PC-3 (cell line): Measurements from ENCODE around the gene TMEM270. TPM values are rescaled to one million over a fixed set of nuclear protein-coding genes. Genes with fewer than 3 reads are reported as not detected.

Experiments used
- ATAC-seq: fragments of 200-7000 bp; cut with Tn5 transposase; 2 replicates; pipeline ENCODE4 v1.9.1; 2020; ENCODE audit warnings: mild to moderate bottlenecking, moderate library complexity
- Bru-seq: library from RNA; stranded (reverse); fragments of 400-500 nt; gene quantifications from one replicate; lab custom pipeline; 2021; lab: Mats Ljungman, UMichigan
- BruChase-seq, 2 experiments: library from RNA; stranded (reverse); fragments of 400-500 nt; gene quantifications; one replicate each; lab custom pipeline; 2021; lab: Mats Ljungman, UMichigan
- BruUV-seq: library from RNA; stranded (reverse); fragments of 400-500 nt; replicated peaks from 2 replicates; lab custom pipeline; 2021; lab: Mats Ljungman, UMichigan
- CTCF ChIA-PET: fragments of 300-600 bp; sonication (Branson Sonifier 250); formaldehyde crosslinking; loops from one replicate; lab custom pipeline; 2022; ENCODE audit warnings: antibody characterized with exemption; lab: Charles Lee
- POLR2A ChIA-PET: fragments of 300-600 bp; sonication (Branson Sonifier 250); formaldehyde crosslinking; loops from one replicate; lab custom pipeline; 2022; ENCODE audit warnings: antibody characterized with exemption; ENCODE audit not compliant: unreplicated experiment; lab: Charles Lee
- DNase-seq: peaks from one replicate; pipeline ENCODE4 v3.0.0-alpha.2; 2015
- H2AFZ ChIP-seq: fragments of 300-600 bp; sonication (generic); 2 replicates; pipeline ENCODE4 v1.6.0; 2016; ENCODE audit warnings: antibody characterized with exemption, low read length
- H3F3A ChIP-seq: fragments of 300-600 bp; sonication (generic); one replicate; pipeline ENCODE4 v1.6.0; 2017; ENCODE audit warnings: antibody characterized with exemption, low read length, control low read depth, mild to moderate bottlenecking; ENCODE audit not compliant: unreplicated experiment
- H3K27ac ChIP-seq: fragments of 300-600 bp; sonication (generic); 2 replicates; pipeline ENCODE4 v1.5.1; 2016; ENCODE audit warnings: mild to moderate bottlenecking, low read length
- H3K27me3 ChIP-seq: fragments of 300-600 bp; sonication (generic); 2 replicates; pipeline ENCODE4 v1.6.1; 2016; ENCODE audit warnings: low read length, mixed read lengths
- H3K36me3 ChIP-seq: fragments of 300-600 bp; sonication (generic); 2 replicates; pipeline ENCODE4 v1.6.1; 2016; ENCODE audit warnings: low read depth, mixed run types, low read length, mixed read lengths
- H3K4me1 ChIP-seq: fragments of 300-600 bp; sonication (generic); 2 replicates; pipeline ENCODE4 v1.5.1; 2016; ENCODE audit warnings: low read length; ENCODE audit not compliant: insufficient read depth
- H3K4me2 ChIP-seq: fragments of 300-600 bp; sonication (generic); 2 replicates; pipeline ENCODE4 v1.6.0; 2016; ENCODE audit warnings: low read length
- H3K4me3 ChIP-seq: fragments of 300-600 bp; sonication (generic); 2 replicates; pipeline ENCODE4 v1.5.1; 2016; ENCODE audit warnings: mild to moderate bottlenecking, low read length, mixed read lengths
- H3K79me2 ChIP-seq: fragments of 300-600 bp; sonication (generic); 2 replicates; pipeline ENCODE4 v1.6.1; 2017; ENCODE audit warnings: low read length, mixed read lengths
- H3K9ac ChIP-seq: fragments of 300-600 bp; sonication (generic); 2 replicates; pipeline ENCODE4 v1.6.0; 2016; ENCODE audit warnings: mild to moderate bottlenecking, low read length
- H3K9me2 ChIP-seq: fragments of 300-600 bp; sonication (generic); replicated peaks from 2 replicates; pipeline ENCODE4 v1.6.1; 2016; ENCODE audit warnings: mixed run types, low read length, mixed read lengths
- H3K9me3 ChIP-seq: fragments of 300-600 bp; sonication (generic); 2 replicates; pipeline ENCODE4 v1.6.1; 2016; ENCODE audit warnings: low read length, mixed read lengths
- H4K20me1 ChIP-seq: fragments of 300-600 bp; sonication (generic); 2 replicates; pipeline ENCODE4 v1.6.1; 2016; ENCODE audit warnings: low read length, mixed read lengths
- EZH2 ChIP-seq: fragments of 300-600 bp; sonication (generic); IDR thresholded peaks from one replicate; pipeline ENCODE4 v1.6.1; 2017; ENCODE audit warnings: antibody characterized with exemption, mild to moderate bottlenecking, low read length; ENCODE audit not compliant: unreplicated experiment
- EZH2phosphoT487 ChIP-seq: fragments of 300-600 bp; sonication (generic); IDR thresholded peaks from 2 replicates; pipeline ENCODE4 v1.6.1; 2018; ENCODE audit warnings: mild to moderate bottlenecking, antibody characterized with exemption, low read length, borderline replicate concordance
- intact Hi-C: fragments of 100-400 bp; cut with micrococcal nuclease; formaldehyde crosslinking; loops from 2 replicates; pipeline ENCODE4 v1.9.0; 2023
- long read RNA-seq: library from polyadenylated mRNA; unstranded; transcript quantifications from one replicate; pipeline ENCODE4 v2.0.0, GENCODE V29; 2021; ENCODE audit not compliant: unreplicated experiment
- total RNA-seq: library from RNA; depleted of rRNA; stranded (reverse); fragments of >200 nt; gene quantifications from 2 replicates; pipeline ENCODE4 v1.2.3, GENCODE V29; 2014; rRNA removed
- TF ChIP-seq, protein P1 (sequence below): fragments of 300-600 bp; sonication (generic); conservative IDR thresholded peaks from 2 replicates; pipeline ENCODE4 v1.5.1; 2017; ENCODE audit warnings: antibody characterized with exemption, low read depth, mild to moderate bottlenecking, low read length

Gene TMEM270
- total RNA-seq, result 3.8 TPM in 1 of 2 replicates, not detected in the other
- Bru-seq, nascent RNA, result percentile 26 among the genes with signal in this experiment
- percentile 24 among the genes with signal in this experiment for BruChase-seq, experiment 1, labeled RNA remaining after a 6-hour chase
- percentile 20 among the genes with signal in this experiment for BruChase-seq, experiment 2, labeled RNA remaining after a 2-hour chase
- long read RNA-seq, partial matches to known transcripts, result 0 of 1 reads
- long read RNA-seq, other reads (novel, unspliced or antisense), result 1 of 1 reads

- Histone ChIP-seq H3K9ac (no peak within 1 kb of the TSS), H3K27me3 (no peaks in the 10 kb centered on the region), H4K20me1 (no peaks in the 10 kb centered on the region), H3K79me2 (no peaks in the 10 kb centered on the region), H3K9me2 (no peaks in the 10 kb centered on the region), H3K9me3 (no peaks in the 10 kb centered on the region), H2AFZ (no peak within 1 kb of the TSS), H3K4me1 (no peaks in the 10 kb centered on the region), H3K27ac (no peak within 1 kb of the TSS), H3K4me3 (no peak within 1 kb of the TSS), H3K36me3 (no peaks in the 10 kb centered on the region), H3K4me2 (no peak within 1 kb of the TSS), H3F3A (no peaks in the 10 kb centered on the region)
- BruUV-seq, result no TSS peak
- intact Hi-C loops, result no loop called here
- DNase-seq (no peak), ATAC-seq (no peak)
- ChIA-PET POLR2A (no interaction called here), CTCF (no interaction called here)
- no peak for TF ChIP-seq EZH2
- no peak for TF ChIP-seq EZH2phosphoT487
Measured at GRCh38 chr7:73860859-73861258, at the start of gene TMEM270. Gene TMEM270 (plus strand): TSS chr7:73861159. CDS start chr7:73861195, 36 bp downstream.

DNA sequence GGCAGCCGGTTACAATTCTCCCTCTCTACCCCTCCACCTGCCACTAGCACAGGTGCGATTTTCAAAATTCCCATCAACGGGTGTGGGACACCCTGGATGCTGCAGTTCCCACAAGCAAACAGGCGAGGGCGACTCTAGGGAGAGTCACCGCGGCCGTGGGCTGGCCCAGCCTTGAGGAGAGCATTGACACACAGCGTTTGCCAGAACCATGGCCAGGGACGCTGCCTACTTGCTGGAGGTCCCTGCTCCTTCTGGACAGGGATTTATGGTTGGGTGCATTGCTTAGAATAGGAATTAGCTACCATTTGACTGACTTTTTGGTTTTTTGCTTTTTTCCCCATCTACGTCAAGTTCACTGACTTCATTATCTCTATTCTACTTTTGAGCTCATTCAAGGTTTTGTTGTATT is 49.2 kb upstream of the TMEM270 start:
- CTCF ChIA-PET, result interaction anchor here (0.5 to 0.6 kb wide), 3 partner anchors 31 to 51 kb away, joined by 4 to 6 read pairs (median 4); no protein-coding TSS in a partner anchor
- no peaks in the 10 kb centered on the region for H4K20me1 ChIP-seq
- DNase-seq (peak; percentile 84), ATAC-seq (peak; percentile 84)
- no peak for TF ChIP-seq EZH2phosphoT487
- TF ChIP-seq, protein P1, sequence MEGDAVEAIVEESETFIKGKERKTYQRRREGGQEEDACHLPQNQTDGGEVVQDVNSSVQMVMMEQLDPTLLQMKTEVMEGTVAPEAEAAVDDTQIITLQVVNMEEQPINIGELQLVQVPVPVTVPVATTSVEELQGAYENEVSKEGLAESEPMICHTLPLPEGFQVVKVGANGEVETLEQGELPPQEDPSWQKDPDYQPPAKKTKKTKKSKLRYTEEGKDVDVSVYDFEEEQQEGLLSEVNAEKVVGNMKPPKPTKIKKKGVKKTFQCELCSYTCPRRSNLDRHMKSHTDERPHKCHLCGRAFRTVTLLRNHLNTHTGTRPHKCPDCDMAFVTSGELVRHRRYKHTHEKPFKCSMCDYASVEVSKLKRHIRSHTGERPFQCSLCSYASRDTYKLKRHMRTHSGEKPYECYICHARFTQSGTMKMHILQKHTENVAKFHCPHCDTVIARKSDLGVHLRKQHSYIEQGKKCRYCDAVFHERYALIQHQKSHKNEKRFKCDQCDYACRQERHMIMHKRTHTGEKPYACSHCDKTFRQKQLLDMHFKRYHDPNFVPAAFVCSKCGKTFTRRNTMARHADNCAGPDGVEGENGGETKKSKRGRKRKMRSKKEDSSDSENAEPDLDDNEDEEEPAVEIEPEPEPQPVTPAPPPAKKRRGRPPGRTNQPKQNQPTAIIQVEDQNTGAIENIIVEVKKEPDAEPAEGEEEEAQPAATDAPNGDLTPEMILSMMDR, result peak; percentile 81
- no peak overlapping the region for H3K4me3 ChIP-seq
- no peak overlapping the region for H3K9ac ChIP-seq
- no peaks in the 10 kb centered on the region for H3K79me2 ChIP-seq
- H3K9me3 ChIP-seq, result no peaks in the 10 kb centered on the region
- H2AFZ ChIP-seq, result no peak overlapping the region
- no peaks in the 10 kb centered on the region for H3K9me2 ChIP-seq
- no peak overlapping the region for H3K4me2 ChIP-seq
- no peaks in the 10 kb centered on the region for H3K27me3 ChIP-seq
- POLR2A ChIA-PET, result no interaction called here
- H3K27ac ChIP-seq, result no peak overlapping the region
- intact Hi-C loops, result loop anchor here (1.0 kb wide), 2 partner anchors 40 to 44 kb away; no protein-coding TSS in a partner anchor
- H3K36me3 ChIP-seq, result no peaks in the 10 kb centered on the region
- no TSS peak for BruUV-seq
- H3K4me1 ChIP-seq, result peaks cover 6% of the 10 kb centered on the region
- no peaks in the 10 kb centered on the region for H3F3A ChIP-seq

DNA sequence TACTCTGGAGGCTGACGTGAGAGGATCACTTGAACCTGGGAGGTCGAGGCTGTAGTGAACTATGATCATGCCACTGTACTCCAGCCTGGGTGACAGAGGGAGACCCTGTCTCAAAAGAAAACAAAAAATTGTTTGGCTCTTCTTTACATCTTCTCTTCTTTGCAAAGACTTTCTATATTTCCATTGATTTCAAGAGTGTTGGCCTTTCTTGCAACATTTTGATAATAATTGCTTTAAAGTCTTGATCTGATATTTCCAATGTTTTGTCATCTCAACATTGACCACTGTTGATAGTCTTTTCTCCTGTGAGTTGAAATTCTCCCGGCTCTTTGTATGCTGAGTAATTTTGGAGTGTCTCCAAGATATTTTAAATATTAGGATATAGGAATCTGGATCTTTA is 48.0 kb upstream of the TMEM270 start:
- ChIA-PET CTCF (no interaction called here), POLR2A (no interaction called here)
- H4K20me1 ChIP-seq, result no peaks in the 10 kb centered on the region
- ATAC-seq, result no peak
- no peak overlapping the region for H2AFZ ChIP-seq
- no TSS peak for BruUV-seq
- H3K27ac ChIP-seq, result no peak overlapping the region
- peaks cover 6% of the 10 kb centered on the region for H3K4me1 ChIP-seq
- no peaks in the 10 kb centered on the region for H3K27me3 ChIP-seq
- H3K79me2 ChIP-seq, result no peaks in the 10 kb centered on the region
- no peaks in the 10 kb centered on the region for H3K36me3 ChIP-seq
- no peak overlapping the region for H3K4me3 ChIP-seq
- intact Hi-C loops, result no loop called here
- H3K9me3 ChIP-seq, result no peaks in the 10 kb centered on the region
- no peak overlapping the region for H3K9ac ChIP-seq
- no peak overlapping the region for H3K4me2 ChIP-seq
- H3K9me2 ChIP-seq, result no peaks in the 10 kb centered on the region
- no peak for DNase-seq
- H3F3A ChIP-seq, result no peaks in the 10 kb centered on the region
- TF ChIP-seq, protein P1, result no peak
- TF ChIP-seq EZH2 (no peak), EZH2phosphoT487 (no peak)
